H9 (cell line): ENCODE results near the gene ERN1. TPM values are rescaled to one million over a fixed set of nuclear protein-coding genes. Genes with fewer than 3 reads are reported as not detected.

Experiments
- DNase-seq: peaks from one replicate; pipeline ENCODE4 v3.0.0-alpha.2; 2017
- H2AFZ ChIP-seq: one replicate; pipeline ENCODE4 v1.6.1; 2013; ENCODE audit warnings: mild to moderate bottlenecking, low read length, control low read depth, moderate library complexity
- H2AK5ac ChIP-seq: 2 replicates; pipeline ENCODE4 v1.6.1; 2013; ENCODE audit warnings: low read length, control low read depth, mixed read lengths; ENCODE audit not compliant: insufficient read length
- H2BK120ac ChIP-seq: one replicate; pipeline ENCODE4 v1.6.1; 2013; ENCODE audit warnings: low read depth, mild to moderate bottlenecking, low read length, control low read depth, inconsistent platforms; ENCODE audit not compliant: poor library complexity, severe bottlenecking
- H2BK12ac ChIP-seq: 2 replicates; pipeline ENCODE4 v1.6.1; 2013; ENCODE audit warnings: low read length, control low read depth, mixed read lengths, low read depth; ENCODE audit not compliant: insufficient read length
- H2BK15ac ChIP-seq: 2 replicates; pipeline ENCODE4 v1.6.1; 2013; ENCODE audit warnings: low read depth, low read length, control low read depth
- H2BK20ac ChIP-seq: one replicate; pipeline ENCODE4 v1.6.1; 2013; ENCODE audit warnings: low read depth, mild to moderate bottlenecking, low read length, control low read depth, inconsistent platforms; ENCODE audit not compliant: poor library complexity, severe bottlenecking
- H2BK5ac ChIP-seq: 2 replicates; pipeline ENCODE4 v1.6.1; 2013; ENCODE audit warnings: low read length, control low read depth, mixed read lengths; ENCODE audit not compliant: insufficient read length
- H3K14ac ChIP-seq: 2 replicates; pipeline ENCODE4 v1.6.1; 2013; ENCODE audit warnings: low read length, control low read depth; ENCODE audit not compliant: insufficient read depth
- H3K18ac ChIP-seq: 2 replicates; pipeline ENCODE4 v1.6.1; 2013; ENCODE audit warnings: low read depth, mild to moderate bottlenecking, mixed read lengths, low read length, control low read depth; ENCODE audit not compliant: insufficient read length
- H3K23ac ChIP-seq: 2 replicates; pipeline ENCODE4 v1.6.1; 2013; ENCODE audit warnings: low read length, control low read depth, mixed read lengths, low read depth; ENCODE audit not compliant: insufficient read length
- H3K23me2 ChIP-seq: 2 replicates; pipeline ENCODE4 v1.6.1; 2013; ENCODE audit warnings: low read depth, mild to moderate bottlenecking, mixed read lengths, low read length, control low read depth; ENCODE audit not compliant: insufficient read length, poor library complexity, severe bottlenecking
- H3K27ac ChIP-seq: 2 replicates; pipeline ENCODE4 v1.5.1; 2013; ENCODE audit warnings: low read length, control low read depth, mixed read lengths, low read depth; ENCODE audit not compliant: insufficient read length
- H3K27me3 ChIP-seq: 2 replicates; pipeline ENCODE4 v1.6.1; 2013; ENCODE audit warnings: low read length, control low read depth, inconsistent platforms; ENCODE audit not compliant: insufficient read depth
- H3K4ac ChIP-seq: 2 replicates; pipeline ENCODE4 v1.6.1; 2013; ENCODE audit warnings: low read depth, mild to moderate bottlenecking, control low read depth, inconsistent platforms, low read length, moderate library complexity
- H3K4me1 ChIP-seq: 2 replicates; pipeline ENCODE4 v1.6.1; 2013; ENCODE audit warnings: low read length, control low read depth, inconsistent platforms; ENCODE audit not compliant: insufficient read depth
- H3K4me2 ChIP-seq: 2 replicates; pipeline ENCODE4 v1.6.1; 2013; ENCODE audit warnings: low read length, control low read depth, mixed read lengths; ENCODE audit not compliant: insufficient read length, insufficient read depth
- H3K56ac ChIP-seq: 2 replicates; pipeline ENCODE4 v1.6.1; 2013; ENCODE audit warnings: low read depth, mild to moderate bottlenecking, mixed read lengths, low read length, control low read depth; ENCODE audit not compliant: insufficient read length
- H3K79me1 ChIP-seq: 2 replicates; pipeline ENCODE4 v1.6.1; 2013; ENCODE audit warnings: low read depth, mild to moderate bottlenecking, moderate library complexity, low read length, control low read depth, inconsistent platforms; ENCODE audit not compliant: insufficient read depth, poor library complexity, severe bottlenecking
- H3K79me2 ChIP-seq: 2 replicates; pipeline ENCODE4 v1.6.1; 2013; ENCODE audit warnings: low read length, control low read depth, inconsistent platforms; ENCODE audit not compliant: insufficient read depth
- H3K9ac ChIP-seq: 2 replicates; pipeline ENCODE4 v1.6.1; 2013; ENCODE audit warnings: low read length, control low read depth, mixed read lengths; ENCODE audit not compliant: insufficient read length; ENCODE audit errors: extremely low read depth
- H3K9me3 ChIP-seq: one replicate; pipeline ENCODE4 v1.6.1; 2013; ENCODE audit warnings: low read depth, low read length, inconsistent platforms; ENCODE audit not compliant: control insufficient read depth
- H3T11ph ChIP-seq: one replicate; pipeline ENCODE4 v1.6.1; 2013; ENCODE audit warnings: mild to moderate bottlenecking, low read length, control low read depth, inconsistent platforms
- H4K20me1 ChIP-seq: one replicate; pipeline ENCODE4 v1.6.1; 2013; ENCODE audit not compliant: control insufficient read depth, insufficient read length, insufficient read depth
- H4K5ac ChIP-seq: 2 replicates; pipeline ENCODE4 v1.6.1; 2013; ENCODE audit warnings: low read depth, mild to moderate bottlenecking, mixed read lengths, low read length, control low read depth; ENCODE audit not compliant: insufficient read length
- H4K8ac ChIP-seq: replicated peaks from 2 replicates; pipeline ENCODE4 v1.6.1; 2013; ENCODE audit warnings: low read length, control low read depth, mixed read lengths, low read depth; ENCODE audit not compliant: insufficient read length
- H4K91ac ChIP-seq: 2 replicates; pipeline ENCODE4 v1.6.1; 2013; ENCODE audit warnings: low read depth, mild to moderate bottlenecking, moderate library complexity, mixed read lengths, low read length, control low read depth; ENCODE audit not compliant: insufficient read length
- H3K27ac Mint-ChIP-seq, 3 experiments: 2 replicates in 2 of 3; 3 replicates in 1 of 3; pipeline ENCODE4 v1.8.0; 2020 to 2021; ENCODE audit warnings: mixed read lengths in 3 of 3, mild to moderate bottlenecking in 1 of 3, moderate library complexity in 1 of 3
- H3K27me3 Mint-ChIP-seq: 2 replicates; pipeline ENCODE4 v1.8.0; 2021; ENCODE audit warnings: low read depth, mild to moderate bottlenecking, moderate library complexity, mixed read lengths
- H3K36me3 Mint-ChIP-seq, 3 experiments: 2 replicates in 2 of 3; 3 replicates in 1 of 3; pipeline ENCODE4 v1.8.0; 2020 to 2021; ENCODE audit warnings: low read depth in 3 of 3, mixed read lengths in 3 of 3; ENCODE audit not compliant: insufficient read depth in 1 of 3
- H3K4me1 Mint-ChIP-seq, 2 experiments: 2 replicates each; pipeline ENCODE4 v1.8.0; 2020; ENCODE audit warnings: mixed read lengths in 2 of 2
- H3K4me3 Mint-ChIP-seq, 2 experiments: 2 replicates in 1 of 2; 3 replicates in 1 of 2; pipeline ENCODE4 v1.8.0; 2020 to 2021; ENCODE audit warnings: mild to moderate bottlenecking in 2 of 2, mixed read lengths in 2 of 2, moderate library complexity in 1 of 2
- H3K9me3 Mint-ChIP-seq, 2 experiments: 2 replicates in 1 of 2; 3 replicates in 1 of 2; pipeline ENCODE4 v1.8.0; 2020; ENCODE audit warnings: mild to moderate bottlenecking in 2 of 2, mixed read lengths in 2 of 2, moderate library complexity in 1 of 2
- WGBS: extraction: QIAGEN DNeasy Blood & Tissue Kit; methylation state at CpG from one replicate; pipeline ENCODE4 v1.1.7; 2013; ENCODE audit warnings: missing lambda C conversion rate, low lambda C conversion rate, mixed read lengths; ENCODE audit not compliant: insufficient read length; ENCODE audit errors: extremely low coverage; 5-methylcytosine and 5-hydroxymethylcytosine counted together
- total RNA-seq: library from RNA; stranded (reverse); gene quantifications from 2 replicates; pipeline ENCODE4 v1.2.1, GENCODE V29; 2021
- TF ChIP-seq, protein P1 (sequence below): fragments of 200-600 bp; sonication (generic); conservative IDR thresholded peaks from 3 replicates; pipeline ENCODE4 v1.8.0; 2021; ENCODE audit warnings: antibody characterized with exemption, mild to moderate bottlenecking

ERN1 gene
- total RNA-seq, 1 experiment from 2014 or later: 5.0 TPM

DNA sequence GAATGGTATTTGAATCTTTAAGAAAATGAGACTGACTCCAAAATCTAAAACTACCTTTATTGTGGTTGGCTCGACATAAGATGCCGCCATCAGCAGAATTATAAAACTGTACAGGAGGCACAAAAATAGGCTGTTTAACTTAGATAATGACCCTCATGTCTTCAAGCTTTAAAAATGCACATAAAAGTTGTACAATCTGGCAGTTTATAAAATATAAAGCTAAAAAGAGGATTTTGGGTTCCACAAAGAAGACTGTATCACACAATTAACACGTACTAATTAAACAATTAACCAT lies 90.9 kb downstream of the ERN1 start:
- Histone ChIP-seq H3K18ac (no peak overlapping the region), H3K56ac (no peak overlapping the region), H3K27me3 (no peaks in the 10 kb centered on the region), H3K14ac (no peak overlapping the region), H3K4me1 (no peaks in the 10 kb centered on the region), H2BK20ac (no peak overlapping the region), H2BK120ac (no peak overlapping the region), H3K9ac (no peak overlapping the region), H2BK15ac (no peak overlapping the region), H2AK5ac (no peak overlapping the region), H4K20me1 (no peaks in the 10 kb centered on the region), H3K4ac (no peak overlapping the region), H3K79me1 (no peaks in the 10 kb centered on the region), H3K27ac (no peak overlapping the region), H3K23me2 (no peaks in the 10 kb centered on the region), H2AFZ (no peak overlapping the region), H4K8ac (no peak overlapping the region), H2BK5ac (no peak overlapping the region), H3K4me2 (no peak overlapping the region), H3K79me2 (no peaks in the 10 kb centered on the region), H3K23ac (no peak overlapping the region), H3K9me3 (no peaks in the 10 kb centered on the region), H4K5ac (no peak overlapping the region), H2BK12ac (no peak overlapping the region), H3T11ph (no peak overlapping the region), H4K91ac (no peak overlapping the region)
- TF ChIP-seq, protein P1, sequence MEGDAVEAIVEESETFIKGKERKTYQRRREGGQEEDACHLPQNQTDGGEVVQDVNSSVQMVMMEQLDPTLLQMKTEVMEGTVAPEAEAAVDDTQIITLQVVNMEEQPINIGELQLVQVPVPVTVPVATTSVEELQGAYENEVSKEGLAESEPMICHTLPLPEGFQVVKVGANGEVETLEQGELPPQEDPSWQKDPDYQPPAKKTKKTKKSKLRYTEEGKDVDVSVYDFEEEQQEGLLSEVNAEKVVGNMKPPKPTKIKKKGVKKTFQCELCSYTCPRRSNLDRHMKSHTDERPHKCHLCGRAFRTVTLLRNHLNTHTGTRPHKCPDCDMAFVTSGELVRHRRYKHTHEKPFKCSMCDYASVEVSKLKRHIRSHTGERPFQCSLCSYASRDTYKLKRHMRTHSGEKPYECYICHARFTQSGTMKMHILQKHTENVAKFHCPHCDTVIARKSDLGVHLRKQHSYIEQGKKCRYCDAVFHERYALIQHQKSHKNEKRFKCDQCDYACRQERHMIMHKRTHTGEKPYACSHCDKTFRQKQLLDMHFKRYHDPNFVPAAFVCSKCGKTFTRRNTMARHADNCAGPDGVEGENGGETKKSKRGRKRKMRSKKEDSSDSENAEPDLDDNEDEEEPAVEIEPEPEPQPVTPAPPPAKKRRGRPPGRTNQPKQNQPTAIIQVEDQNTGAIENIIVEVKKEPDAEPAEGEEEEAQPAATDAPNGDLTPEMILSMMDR: no peak
- Mint-ChIP-seq H3K9me3 (no peaks in the 10 kb centered on the region), H3K4me1 (peaks cover 4 to 8% of the 10 kb centered on the region in 2 experiments; a peak in 3 of 4 replicates), H3K4me3 (no peak overlapping the region), H3K36me3 (peaks cover 0 to 8% (median 1%) of the 10 kb centered on the region in 3 experiments; a peak in 1 of 7 replicates), H3K27me3 (no peaks in the 10 kb centered on the region), H3K27ac (no peak overlapping the region)
- no peak for DNase-seq
- no CpG with 5 or more reads among the region's 3 CpGs for WGBS
